Measurements from ENCODE around the gene SMARCE1.

The SMARCE1 gene

DNA sequence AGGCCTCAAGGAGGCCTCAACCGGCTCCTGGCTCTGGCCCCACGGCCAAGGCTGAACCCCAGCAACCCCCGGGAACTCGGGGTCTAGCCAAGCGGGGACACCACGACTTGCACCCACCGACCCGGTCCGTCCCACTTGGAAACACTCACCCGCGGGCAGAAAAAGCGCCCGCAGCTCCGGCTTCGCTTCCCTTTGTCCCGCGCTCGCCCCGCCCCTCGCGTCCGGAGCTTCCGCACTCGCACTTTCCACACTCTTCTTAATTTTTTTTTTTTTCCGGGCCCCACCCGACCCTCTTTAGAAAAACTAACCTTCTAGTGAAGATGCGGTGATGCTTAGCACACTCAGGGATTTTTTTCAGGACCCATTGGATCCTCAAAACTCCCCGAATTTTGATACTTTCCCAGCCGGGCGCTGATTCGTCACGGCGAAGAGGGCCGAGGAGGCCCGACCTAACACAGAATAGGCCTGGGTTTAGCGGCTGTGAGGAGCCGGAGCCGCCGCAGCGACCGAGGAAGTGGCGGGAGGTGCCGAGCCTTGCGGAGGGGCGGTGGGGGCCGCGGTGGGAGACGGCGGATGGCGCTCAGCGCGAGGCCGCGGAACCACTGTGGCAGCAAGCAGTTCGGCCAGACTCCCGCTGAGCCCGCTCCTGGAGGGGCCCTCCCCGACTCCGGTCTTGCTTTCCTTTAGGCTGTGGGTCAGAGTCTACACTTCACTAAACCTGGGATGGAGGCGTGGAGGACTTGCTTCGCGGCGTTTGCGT lies at the start of gene SMARCE1:
SMARCE1 (minus strand) TSS at position 195 of the 760 bp plus-strand sequence. CDS start 2,016 bp downstream, outside the sequence.
- H3K4me3 ChIP-seq (ENCODE audit: severe bottlenecking), result peak within 1 kb of the TSS; percentile 94
- DNase-seq (ENCODE audit: low spot score) (peak; percentile 61), ATAC-seq (ENCODE audit: low read depth) (peak; percentile 85)
- H3K27ac ChIP-seq (ENCODE audit: poor library complexity, severe bottlenecking), result peak within 1 kb of the TSS; percentile 62
- H3K27me3 ChIP-seq (ENCODE audit: insufficient read depth, poor library complexity, severe bottlenecking), result no peaks in the 10 kb centered on the region
- H3K9me3 ChIP-seq (ENCODE audit: severe bottlenecking), result no peaks in the 10 kb centered on the region
- H3K36me3 ChIP-seq (ENCODE audit: low read depth), result peaks cover 38% of the 10 kb centered on the region
- TF ChIP-seq, protein P1, sequence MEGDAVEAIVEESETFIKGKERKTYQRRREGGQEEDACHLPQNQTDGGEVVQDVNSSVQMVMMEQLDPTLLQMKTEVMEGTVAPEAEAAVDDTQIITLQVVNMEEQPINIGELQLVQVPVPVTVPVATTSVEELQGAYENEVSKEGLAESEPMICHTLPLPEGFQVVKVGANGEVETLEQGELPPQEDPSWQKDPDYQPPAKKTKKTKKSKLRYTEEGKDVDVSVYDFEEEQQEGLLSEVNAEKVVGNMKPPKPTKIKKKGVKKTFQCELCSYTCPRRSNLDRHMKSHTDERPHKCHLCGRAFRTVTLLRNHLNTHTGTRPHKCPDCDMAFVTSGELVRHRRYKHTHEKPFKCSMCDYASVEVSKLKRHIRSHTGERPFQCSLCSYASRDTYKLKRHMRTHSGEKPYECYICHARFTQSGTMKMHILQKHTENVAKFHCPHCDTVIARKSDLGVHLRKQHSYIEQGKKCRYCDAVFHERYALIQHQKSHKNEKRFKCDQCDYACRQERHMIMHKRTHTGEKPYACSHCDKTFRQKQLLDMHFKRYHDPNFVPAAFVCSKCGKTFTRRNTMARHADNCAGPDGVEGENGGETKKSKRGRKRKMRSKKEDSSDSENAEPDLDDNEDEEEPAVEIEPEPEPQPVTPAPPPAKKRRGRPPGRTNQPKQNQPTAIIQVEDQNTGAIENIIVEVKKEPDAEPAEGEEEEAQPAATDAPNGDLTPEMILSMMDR (IDR thresholded peaks at IDR 0.05; ENCODE audit: poor library complexity, severe bottlenecking), result no peak
- H3K4me1 ChIP-seq (ENCODE audit: insufficient read depth, poor library complexity, severe bottlenecking), result peaks cover 15% of the 10 kb centered on the region

DNA sequence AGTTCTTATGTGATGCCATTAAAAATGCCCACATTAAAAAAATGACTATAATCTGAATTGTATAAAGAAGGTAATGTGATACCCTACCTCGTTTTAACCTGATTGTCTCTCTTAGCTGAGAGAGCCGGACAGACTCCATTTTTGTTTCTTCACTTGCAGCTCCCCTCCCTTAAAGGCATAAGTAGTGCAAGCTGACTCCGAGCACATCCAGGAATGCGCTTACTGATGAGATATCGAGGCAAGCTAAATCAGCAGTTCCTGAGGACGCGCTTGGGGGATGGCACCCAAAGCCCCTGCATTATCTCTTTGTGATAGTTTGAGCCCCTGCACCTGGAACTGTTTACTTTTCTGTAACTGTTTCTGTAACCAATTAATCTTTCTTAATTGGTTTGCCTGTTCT lies 49.7 kb upstream of the SMARCE1 start:
- Histone ChIP-seq H3K27me3 (ENCODE audit: insufficient read depth, poor library complexity, severe bottlenecking) (peaks cover 5% of the 10 kb centered on the region), H3K27ac (ENCODE audit: poor library complexity, severe bottlenecking) (no peak overlapping the region), H3K4me3 (ENCODE audit: severe bottlenecking) (no peak overlapping the region), H3K36me3 (ENCODE audit: low read depth) (no peaks in the 10 kb centered on the region), H3K4me1 (ENCODE audit: insufficient read depth, poor library complexity, severe bottlenecking) (no peaks in the 10 kb centered on the region), H3K9me3 (ENCODE audit: severe bottlenecking) (no peaks in the 10 kb centered on the region)
- DNase-seq (ENCODE audit: low spot score), result no peak
- TF ChIP-seq, protein P1 (IDR thresholded peaks at IDR 0.05; ENCODE audit: poor library complexity, severe bottlenecking), result no peak
- no peak for ATAC-seq (ENCODE audit: low read depth)

DNA sequence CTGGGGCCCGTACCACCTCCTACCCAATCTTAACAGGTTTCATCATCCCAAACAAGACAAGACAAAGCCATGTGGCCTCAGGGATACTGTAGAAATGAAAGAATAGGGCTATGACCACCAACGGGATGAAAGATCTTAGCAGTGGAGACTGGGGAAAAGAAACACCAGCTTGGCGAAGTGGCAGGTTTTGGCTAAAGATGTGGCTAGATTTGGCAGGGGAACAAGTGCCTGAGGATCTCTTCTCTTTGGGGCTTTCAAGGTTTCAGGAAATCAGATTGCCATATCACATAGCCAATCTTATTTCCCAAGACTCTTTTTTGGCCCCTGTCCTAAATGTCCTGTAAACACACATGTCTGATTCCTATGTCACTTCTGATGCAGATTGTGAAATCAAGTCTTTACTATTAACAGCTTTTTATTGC lies 49.0 kb upstream of the SMARCE1 start:
- TF ChIP-seq, protein P1 (IDR thresholded peaks at IDR 0.05; ENCODE audit: poor library complexity, severe bottlenecking), result no peak
- H3K4me3 ChIP-seq (ENCODE audit: severe bottlenecking), result no peak overlapping the region
- no peak overlapping the region for H3K27ac ChIP-seq (ENCODE audit: poor library complexity, severe bottlenecking)
- peak; percentile 31; the same call in 2 of the 3 replicates for ATAC-seq (ENCODE audit: low read depth)
- H3K36me3 ChIP-seq (ENCODE audit: low read depth), result no peaks in the 10 kb centered on the region
- no peaks in the 10 kb centered on the region for H3K4me1 ChIP-seq (ENCODE audit: insufficient read depth, poor library complexity, severe bottlenecking)
- no peak for DNase-seq (ENCODE audit: low spot score)
- H3K9me3 ChIP-seq (ENCODE audit: severe bottlenecking), result no peaks in the 10 kb centered on the region
- H3K27me3 ChIP-seq (ENCODE audit: insufficient read depth, poor library complexity, severe bottlenecking), result peaks cover 5% of the 10 kb centered on the region

GRCh38 chr17:40695874-40696472 lies 48.4 kb upstream of the SMARCE1 start:
- H3K4me1 ChIP-seq (ENCODE audit: insufficient read depth, poor library complexity, severe bottlenecking), result no peaks in the 10 kb centered on the region
- no peak for ATAC-seq (ENCODE audit: low read depth)
- TF ChIP-seq, protein P1 (IDR thresholded peaks at IDR 0.05; ENCODE audit: poor library complexity, severe bottlenecking), result no peak
- no peaks in the 10 kb centered on the region for H3K36me3 ChIP-seq (ENCODE audit: low read depth)
- no peak overlapping the region for H3K27ac ChIP-seq (ENCODE audit: poor library complexity, severe bottlenecking)
- H3K9me3 ChIP-seq (ENCODE audit: severe bottlenecking), result no peaks in the 10 kb centered on the region
- DNase-seq (ENCODE audit: low spot score), result no peak
- H3K4me3 ChIP-seq (ENCODE audit: severe bottlenecking), result no peak overlapping the region
- H3K27me3 ChIP-seq (ENCODE audit: insufficient read depth, poor library complexity, severe bottlenecking), result peaks cover 5% of the 10 kb centered on the region

DNA sequence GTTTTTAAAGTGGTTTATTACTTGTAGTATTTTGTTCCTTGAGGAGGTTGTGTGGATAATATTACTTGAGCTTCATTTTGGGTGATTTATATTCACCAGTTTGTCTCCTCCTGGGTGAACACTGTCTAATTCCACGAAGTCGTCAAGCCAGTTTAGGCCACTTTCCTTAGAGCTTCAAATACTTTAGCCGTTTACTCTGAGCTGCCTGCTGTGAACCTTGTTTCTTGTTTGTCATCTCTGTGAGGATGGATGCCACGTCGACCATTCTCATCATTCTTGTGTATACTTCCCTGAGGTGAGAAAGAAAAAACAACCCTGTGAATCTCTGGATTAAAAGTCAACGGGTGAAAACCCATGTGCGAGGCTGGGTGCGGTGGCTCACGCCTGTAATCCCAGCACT lies 47.0 kb upstream of the SMARCE1 start:
- Histone ChIP-seq H3K27me3 (ENCODE audit: insufficient read depth, poor library complexity, severe bottlenecking) (peaks cover 5% of the 10 kb centered on the region), H3K4me1 (ENCODE audit: insufficient read depth, poor library complexity, severe bottlenecking) (no peaks in the 10 kb centered on the region), H3K4me3 (ENCODE audit: severe bottlenecking) (no peak overlapping the region), H3K9me3 (ENCODE audit: severe bottlenecking) (no peaks in the 10 kb centered on the region), H3K36me3 (ENCODE audit: low read depth) (no peaks in the 10 kb centered on the region), H3K27ac (ENCODE audit: poor library complexity, severe bottlenecking) (no peak overlapping the region)
- TF ChIP-seq, protein P1 (IDR thresholded peaks at IDR 0.05; ENCODE audit: poor library complexity, severe bottlenecking), result no peak
- ATAC-seq (ENCODE audit: low read depth) (no peak), DNase-seq (ENCODE audit: low spot score) (no peak)

Measured in RWPE2 (cell line).